Left ventricle myocardium superior (tissue), 1 donor: ENCODE results near the gene RNF180. TPM values are rescaled to one million over a fixed set of nuclear protein-coding genes. Genes with fewer than 3 reads are reported as not detected.

Source experiments
- ATAC-seq: fragments of 200-7000 bp; cut with Tn5 transposase; one replicate; pipeline ENCODE4 v1.9.1; 2020; ENCODE audit warnings: mild to moderate bottlenecking, moderate library complexity
- DNase-seq: peaks from one replicate; pipeline ENCODE4 v3.0.0-alpha.2; 2020
- intact Hi-C: fragments of 100-400 bp; cut with micrococcal nuclease; formaldehyde crosslinking; loops from one replicate; pipeline ENCODE4 v1.11.0; 2022
- long read RNA-seq: library from polyadenylated mRNA; unstranded; transcript quantifications from one replicate; pipeline ENCODE4 v2.0.0, GENCODE V29; 2021
- total RNA-seq: library from RNA; stranded (reverse); fragmentation: NEBNext Ultra II Directional; extraction: Animal tissue kit (Norgen Biotek cat#: 25700); gene quantifications from one replicate; pipeline ENCODE4 v1.2.1, GENCODE V29; 2021
- donor health status: DM: no; HTN: yes; CAD: no; lungs with severe emphysema.

Gene RNF180, protein sequence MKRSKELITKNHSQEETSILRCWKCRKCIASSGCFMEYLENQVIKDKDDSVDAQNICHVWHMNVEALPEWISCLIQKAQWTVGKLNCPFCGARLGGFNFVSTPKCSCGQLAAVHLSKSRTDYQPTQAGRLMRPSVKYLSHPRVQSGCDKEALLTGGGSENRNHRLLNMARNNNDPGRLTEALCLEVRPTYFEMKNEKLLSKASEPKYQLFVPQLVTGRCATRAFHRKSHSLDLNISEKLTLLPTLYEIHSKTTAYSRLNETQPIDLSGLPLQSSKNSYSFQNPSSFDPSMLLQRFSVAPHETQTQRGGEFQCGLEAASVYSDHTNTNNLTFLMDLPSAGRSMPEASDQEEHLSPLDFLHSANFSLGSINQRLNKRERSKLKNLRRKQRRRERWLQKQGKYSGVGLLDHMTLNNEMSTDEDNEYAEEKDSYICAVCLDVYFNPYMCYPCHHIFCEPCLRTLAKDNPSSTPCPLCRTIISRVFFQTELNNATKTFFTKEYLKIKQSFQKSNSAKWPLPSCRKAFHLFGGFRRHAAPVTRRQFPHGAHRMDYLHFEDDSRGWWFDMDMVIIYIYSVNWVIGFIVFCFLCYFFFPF
- total RNA-seq, result 12.5 TPM
- long read RNA-seq, full-length matches to known transcripts, result 7 of 11 reads
- long read RNA-seq, partial matches to known transcripts, result 1 of 11 reads
- long read RNA-seq, other reads (novel, unspliced or antisense), result 3 of 11 reads

DNA sequence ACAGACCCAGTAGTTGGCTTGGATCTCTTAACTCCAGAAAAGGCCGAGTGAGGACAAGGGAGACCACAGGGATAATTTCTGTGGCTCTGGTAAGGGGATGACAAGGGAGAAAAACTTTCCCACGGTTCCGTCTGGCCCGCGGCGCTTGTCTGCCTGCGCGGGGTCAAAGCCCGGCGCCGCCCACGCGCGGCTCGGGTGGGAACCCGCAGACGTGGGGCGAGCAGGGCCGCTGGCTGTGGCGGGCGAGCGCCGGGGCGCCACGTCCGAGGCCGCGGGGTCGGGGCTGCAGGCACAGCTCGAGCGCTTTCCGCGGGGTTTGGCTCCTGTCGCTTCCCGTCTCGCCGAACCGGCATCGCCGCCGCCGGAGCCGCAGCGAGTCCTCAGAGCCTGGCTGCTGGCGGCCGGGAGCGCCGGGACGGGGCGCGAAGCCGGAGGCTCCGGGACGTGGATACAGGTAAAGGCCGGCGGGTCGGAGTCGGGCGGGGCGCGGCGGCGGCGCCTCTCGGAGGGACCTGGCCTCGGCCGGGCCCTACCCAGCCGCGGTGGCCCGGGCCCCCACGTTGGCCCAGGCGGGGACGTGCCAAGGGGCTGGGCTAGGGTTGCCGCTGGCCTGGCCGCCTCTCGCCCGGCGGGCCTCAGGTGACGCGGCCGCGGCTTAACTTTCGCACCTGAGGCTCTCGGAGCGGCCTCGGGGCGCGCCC is at the start of gene RNF180:
Gene RNF180 (plus strand): TSS at position 344 of the 701 bp plus-strand sequence. CDS start 34,965 bp downstream, outside the sequence.
- intact Hi-C loops, result no loop called here
- ATAC-seq (peak; percentile 95), DNase-seq (peak; percentile 78)

DNA sequence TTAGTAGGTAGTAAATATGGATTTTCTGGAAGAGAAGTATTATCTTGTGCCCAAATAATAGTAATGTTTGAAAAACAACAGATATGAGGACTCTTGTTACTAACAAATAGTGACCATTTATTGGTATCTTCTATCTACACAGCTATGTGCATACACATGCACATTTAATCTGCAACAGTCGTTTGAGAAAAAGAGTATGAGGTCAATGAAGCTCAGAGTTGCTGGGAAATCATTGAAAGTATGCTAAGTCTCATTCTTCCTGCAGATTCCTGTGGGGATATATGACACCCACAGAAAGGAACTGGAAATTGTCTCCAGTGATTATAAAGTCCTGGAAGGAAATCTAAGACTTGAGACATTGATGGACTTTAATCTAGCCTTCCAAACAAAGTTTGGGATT is 40.1 kb upstream of the RNF180 start:
- DNase-seq, result no peak
- intact Hi-C loops, result no loop called here
- ATAC-seq, result no peak

DNA sequence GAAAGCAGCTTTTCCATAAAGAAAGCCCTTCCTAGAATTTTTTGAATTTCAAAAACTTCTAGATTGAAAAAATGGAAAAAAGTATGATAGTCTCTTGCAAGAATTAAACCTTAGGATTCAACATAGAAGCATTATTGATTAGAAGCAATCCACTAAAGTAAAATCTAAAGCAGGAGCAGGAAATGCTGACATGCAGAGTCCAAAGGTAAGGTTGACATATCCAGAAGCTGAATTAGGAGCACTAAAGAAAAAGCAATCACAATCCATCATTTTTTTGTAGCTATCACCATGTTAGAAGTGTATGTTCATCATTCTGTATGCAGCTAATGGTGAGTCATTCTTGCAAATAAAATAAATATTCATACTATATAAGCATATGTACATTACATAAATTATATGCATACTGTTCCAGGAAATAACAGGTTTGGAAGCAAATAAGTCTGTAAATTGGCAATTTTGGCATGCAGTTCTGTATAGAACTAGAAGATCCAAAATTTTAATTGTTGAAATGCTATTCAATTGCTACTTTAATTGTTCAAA is 39.4 kb upstream of the RNF180 start:
- no peak for DNase-seq
- intact Hi-C loops, result no loop called here

DNA sequence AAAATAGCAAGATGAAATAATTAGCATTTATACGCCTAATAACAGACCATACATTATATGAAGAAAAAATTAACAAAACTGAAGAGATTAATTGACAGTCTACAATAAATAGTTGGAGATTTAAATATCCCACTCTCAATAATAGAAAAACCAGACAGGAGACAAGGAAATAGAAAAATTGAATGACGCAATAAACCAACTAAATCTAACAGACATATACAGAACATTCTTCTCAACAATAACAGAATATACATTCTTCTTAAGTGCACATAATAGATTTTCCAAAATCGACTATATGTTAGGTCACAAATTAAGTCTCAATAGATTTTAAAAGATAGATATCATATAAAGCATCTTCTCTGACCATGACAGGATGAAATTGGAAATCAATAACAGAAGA is 25.6 kb upstream of the RNF180 start:
- DNase-seq, result no peak
- no peak for ATAC-seq
- intact Hi-C loops, result loop anchor here (10.0 kb wide), 1 partner anchor 65 kb away; no protein-coding TSS in a partner anchor

More for the DNA sequence above, 39.4 kb upstream of the RNF180 start:
- ATAC-seq, result no peak

DNA sequence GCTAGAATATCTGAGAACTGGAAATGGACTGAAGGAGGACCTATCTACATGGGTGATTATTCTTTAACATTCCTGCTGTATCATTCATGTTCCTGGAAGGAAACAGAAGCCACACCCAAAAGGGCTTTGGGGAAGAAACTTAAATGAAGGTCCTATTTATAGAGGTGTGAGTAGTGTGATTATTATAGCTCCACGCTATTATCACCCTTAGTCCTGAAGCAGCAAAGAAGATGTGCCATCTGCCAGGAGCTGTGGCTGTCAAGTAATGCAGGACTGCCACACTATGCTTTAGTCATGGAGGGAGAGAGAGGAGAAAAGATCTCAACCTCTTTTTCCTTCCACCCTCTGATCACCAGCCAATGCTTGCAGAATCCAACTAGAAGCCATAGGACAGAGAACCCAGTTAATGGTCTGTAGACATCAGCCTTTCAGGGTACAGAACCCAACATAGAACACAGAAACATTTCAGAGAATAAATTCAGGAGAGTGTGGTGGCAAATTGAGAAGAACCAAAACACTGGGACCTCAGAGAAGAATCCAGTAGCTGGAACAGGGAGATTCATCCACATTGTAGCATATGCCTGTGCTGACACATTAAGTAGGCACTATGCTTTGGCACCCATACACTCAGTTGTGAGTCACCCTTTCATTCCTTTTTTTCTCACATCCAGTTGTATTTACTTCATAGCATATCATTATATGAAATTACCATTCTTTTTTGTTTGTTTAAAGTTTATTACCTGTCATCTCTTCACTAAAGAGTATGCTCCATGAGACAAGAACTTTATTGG is 21.0 kb upstream of the RNF180 start:
- DNase-seq (no peak), ATAC-seq (peak; percentile 88)
- intact Hi-C loops, result loop anchor here (5.0 to 10.0 kb wide), 2 partner anchors 60 to 468 kb away; no protein-coding TSS in a partner anchor

DNA sequence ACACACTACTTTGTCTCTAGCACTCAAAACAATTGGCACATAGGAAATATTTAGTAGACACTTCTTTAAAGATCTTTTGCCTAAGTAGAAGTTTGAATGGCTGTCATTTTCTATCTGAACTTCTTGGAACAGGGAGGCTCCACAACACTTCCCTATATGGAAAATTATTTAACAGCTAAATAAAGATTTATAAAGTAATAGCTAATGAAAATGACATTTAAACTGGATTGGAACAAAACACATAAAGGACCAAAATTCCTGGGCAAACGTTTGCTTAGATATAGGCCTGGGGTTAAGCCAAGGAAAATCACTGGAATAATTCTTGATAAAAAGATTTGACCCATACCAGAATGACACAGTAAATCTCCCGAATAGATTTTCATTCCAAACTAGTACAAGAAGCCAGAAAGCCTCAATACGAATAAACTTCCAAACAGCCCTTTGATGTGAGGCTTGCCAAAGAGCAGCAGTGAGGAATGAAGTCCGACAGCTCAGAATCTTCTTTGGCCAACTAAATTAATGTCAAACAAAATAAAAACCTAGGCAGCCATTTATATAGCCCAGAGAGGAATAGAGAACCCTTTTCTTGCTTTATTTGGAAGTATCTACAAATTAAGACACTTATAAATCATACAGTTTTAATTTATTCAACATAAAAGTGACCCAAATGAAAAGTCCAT is 20.3 kb upstream of the RNF180 start:
- ATAC-seq (no peak), DNase-seq (no peak)
- intact Hi-C loops, result loop anchor here (5.0 to 10.0 kb wide), 2 partner anchors 59 to 467 kb away; no protein-coding TSS in a partner anchor

DNA sequence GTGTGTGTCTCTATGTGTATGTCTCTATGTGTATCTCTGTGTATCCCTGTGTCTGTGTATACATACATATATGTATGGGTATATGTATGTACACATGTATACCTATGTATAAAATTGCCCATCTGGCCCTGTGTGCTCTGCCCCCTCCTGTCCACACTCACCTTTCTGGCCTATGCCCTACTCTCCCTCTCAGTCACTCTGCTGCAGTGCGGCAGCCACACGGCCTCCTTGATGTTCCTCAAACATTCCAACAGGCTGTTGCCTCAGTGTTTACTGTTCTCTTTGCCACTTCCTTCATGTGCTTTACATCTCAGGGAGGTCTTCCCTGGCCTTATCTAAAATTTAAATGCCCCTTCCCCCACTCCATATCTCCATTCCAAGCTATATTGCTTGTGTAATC is 18.3 kb upstream of the RNF180 start:
- ATAC-seq (no peak), DNase-seq (no peak)
- intact Hi-C loops, result loop anchor here (5.0 to 10.0 kb wide), 2 partner anchors 57 to 465 kb away; no protein-coding TSS in a partner anchor

DNA sequence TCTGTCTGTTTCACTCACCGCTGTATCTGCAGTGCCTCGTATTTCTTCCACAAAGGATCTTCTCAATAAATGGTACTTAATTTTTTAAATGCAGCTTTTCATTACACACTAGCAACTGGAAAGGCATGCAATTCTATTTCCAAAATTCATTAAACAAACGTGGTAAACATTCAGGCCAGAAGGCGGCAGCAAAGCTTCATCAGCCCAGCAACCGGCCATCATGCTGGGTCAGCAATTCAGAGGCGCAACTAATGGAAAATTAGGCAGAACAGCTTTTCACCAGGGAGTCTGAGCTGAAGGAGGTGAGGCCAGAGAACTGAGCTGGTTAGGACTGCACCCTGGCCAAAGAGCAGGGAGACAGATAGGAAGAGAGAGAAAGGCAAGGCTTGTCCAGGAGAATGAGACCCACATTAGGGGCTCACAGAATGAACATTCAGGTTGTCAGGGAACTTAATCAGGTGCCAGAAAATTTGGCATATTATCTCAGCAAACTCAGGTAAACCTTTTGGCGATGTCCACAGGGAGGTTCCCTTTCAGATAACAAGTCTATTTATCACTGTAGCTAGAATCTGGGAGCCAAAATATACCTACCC is 17.7 kb upstream of the RNF180 start:
- intact Hi-C loops, result loop anchor here (5.0 to 10.0 kb wide), 2 partner anchors 57 to 464 kb away; no protein-coding TSS in a partner anchor
- DNase-seq (peak; percentile 65), ATAC-seq (peak; percentile 77)

DNA sequence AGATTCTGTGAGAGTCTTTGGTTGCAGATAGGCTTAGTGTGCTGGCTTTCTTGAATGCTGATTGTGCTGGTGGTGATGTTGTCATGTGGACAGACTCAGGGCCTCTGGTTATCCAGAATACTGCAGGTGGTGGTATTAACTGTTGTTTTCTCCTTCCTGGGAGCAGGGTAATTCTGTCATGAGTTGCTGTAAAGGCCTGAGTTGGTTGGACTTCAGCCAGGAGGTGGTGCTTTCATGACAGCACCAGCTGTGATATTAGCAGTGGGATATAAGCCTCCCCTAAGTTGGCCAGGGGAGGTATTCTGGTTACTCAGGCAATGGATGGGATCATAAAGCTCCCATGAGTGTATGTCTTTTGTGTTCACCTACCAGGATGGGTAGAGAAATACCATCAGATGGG is 16.4 kb upstream of the RNF180 start:
- ATAC-seq (no peak), DNase-seq (no peak)
- intact Hi-C loops, result loop anchor here (5.0 to 10.0 kb wide), 2 partner anchors 56 to 463 kb away; no protein-coding TSS in a partner anchor

DNA sequence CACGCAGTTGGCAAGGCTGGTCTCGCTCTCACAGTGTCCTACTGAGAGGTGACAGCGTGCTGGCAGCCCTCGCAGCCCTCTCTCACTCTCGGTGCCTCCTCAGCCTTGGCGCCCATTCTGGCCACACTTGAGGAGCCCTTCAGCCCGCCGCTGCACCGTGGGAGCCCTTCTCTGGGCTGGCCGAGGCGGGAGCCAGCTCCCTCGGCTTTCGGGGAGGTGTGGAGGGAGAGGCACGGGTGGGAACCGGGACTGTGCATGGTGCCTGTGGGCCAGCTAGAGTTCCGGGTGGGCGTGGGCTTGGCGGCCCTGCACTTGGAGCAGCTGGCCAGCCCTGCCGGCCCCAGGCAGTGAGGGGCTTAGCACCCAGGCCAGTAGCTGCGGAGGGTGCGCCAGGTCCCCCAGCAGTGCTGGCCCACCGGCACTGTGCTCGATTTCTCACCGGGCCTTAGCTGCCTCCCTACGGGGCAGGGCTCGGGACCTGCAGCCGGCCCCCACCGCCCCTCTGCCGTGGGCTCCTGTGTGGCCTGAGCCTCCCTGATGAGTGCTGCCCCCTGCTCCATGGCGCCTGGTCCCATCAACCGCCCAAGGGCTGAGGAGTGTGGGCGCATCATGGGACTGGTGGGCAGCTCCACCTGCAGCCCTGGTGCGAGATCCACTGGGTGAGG is 15.7 kb upstream of the RNF180 start:
- intact Hi-C loops, result loop anchor here (5.0 to 10.0 kb wide), 2 partner anchors 55 to 462 kb away; no protein-coding TSS in a partner anchor

DNA sequence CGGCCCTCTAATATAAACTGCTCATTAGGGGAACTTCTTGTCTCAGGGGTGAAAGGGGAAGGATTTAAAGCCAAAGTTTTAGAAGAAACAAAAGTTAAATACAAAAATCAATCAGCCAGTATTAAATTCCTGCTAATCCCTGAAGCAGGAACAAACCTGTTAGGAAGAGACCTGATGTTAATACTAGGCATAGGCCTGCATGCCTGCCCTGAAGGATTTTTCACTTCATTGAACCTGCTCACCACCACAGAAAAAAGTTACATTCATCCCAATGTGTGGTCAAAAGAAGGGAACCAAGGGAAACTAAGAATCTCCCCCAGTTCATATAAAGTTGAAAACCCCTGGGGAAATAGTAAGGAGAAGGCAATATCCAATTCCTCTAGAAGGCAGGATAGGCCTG is 9.4 kb upstream of the RNF180 start:
- ATAC-seq (no peak), DNase-seq (no peak)
- intact Hi-C loops, result no loop called here

More for the DNA sequence above, 15.7 kb upstream of the RNF180 start:
- ATAC-seq (no peak), DNase-seq (peak; percentile 26)

DNA sequence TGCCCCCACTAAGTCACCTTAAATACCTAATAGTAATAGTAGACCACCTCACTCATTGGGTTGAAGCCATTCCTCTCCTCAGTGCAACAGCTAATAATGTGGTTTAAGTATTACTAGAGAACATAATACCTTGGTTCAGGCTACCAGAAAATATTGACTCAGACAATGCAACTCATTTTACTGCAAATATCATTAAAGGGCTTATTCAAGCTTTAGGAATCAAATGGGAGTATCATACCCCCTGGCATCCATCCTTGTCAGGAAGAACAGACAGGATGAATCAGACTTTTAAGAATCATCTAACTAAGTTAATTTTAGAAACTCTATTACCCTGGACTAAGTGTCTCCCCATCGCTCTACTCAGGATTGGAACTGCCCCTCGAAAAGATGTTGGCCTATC is 6.8 kb upstream of the RNF180 start:
- intact Hi-C loops, result no loop called here
- DNase-seq (no peak), ATAC-seq (no peak)

DNA sequence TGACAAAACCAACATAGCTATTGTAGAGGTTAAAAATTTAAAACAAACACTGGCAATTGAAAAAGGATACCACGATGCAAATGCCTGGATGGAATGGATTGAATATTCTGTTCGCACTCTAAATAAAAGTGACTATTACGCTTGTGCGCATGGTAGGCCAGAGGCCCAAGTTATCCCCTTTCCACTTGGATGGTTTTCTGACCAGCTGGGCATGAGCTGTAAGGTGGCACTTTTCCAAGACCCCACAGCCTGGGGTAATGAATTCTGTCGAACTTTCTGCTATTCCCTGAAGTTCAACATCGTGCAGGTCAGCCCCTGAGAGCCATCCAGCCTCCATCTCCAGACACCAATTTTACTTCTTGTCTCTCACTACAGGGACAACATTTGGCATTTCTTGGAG is 5.4 kb upstream of the RNF180 start:
- ATAC-seq, result no peak
- intact Hi-C loops, result no loop called here

DNA sequence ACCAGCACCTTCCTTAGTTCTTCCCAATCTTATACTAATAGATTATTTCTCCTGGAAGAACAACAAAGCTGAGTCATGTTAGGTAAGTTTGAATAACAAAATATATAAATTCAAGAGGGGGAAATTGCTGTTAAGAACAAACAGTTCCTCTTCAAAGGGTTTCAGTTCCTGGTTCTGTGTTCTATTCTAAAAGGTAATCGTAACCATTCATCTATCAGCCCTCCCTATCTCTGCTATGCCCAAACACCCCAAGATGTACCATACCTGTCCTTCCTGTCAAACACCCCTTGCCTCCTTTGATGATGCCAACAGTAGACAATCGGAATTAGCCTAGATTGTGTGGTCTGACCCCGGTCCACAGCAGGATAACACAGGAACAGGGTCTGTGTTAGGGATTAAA is 4.2 kb upstream of the RNF180 start:
- intact Hi-C loops, result no loop called here
- no peak for ATAC-seq
- no peak for DNase-seq

More for the DNA sequence above, 5.4 kb upstream of the RNF180 start:
- DNase-seq, result no peak

DNA sequence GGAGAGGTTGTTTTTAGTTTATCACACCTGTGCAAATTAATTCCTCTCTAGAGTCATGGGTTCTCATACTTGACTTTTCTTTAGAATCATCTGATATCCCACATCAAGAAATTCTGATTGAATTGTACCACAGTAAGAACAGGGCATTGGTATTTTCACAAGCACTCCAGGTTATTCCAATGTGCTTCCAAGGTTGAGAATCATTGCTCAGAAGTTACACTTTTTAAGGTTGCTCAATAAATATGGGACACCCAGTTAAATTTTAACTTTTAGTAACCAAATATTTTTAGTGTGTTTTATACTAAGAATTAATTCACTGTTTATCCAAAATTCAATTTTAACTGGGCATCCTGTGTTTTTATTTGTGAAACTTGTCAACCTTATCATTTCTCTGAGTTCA is 2.5 kb upstream of the RNF180 start:
- no peak for DNase-seq
- intact Hi-C loops, result no loop called here
- ATAC-seq, result no peak

DNA sequence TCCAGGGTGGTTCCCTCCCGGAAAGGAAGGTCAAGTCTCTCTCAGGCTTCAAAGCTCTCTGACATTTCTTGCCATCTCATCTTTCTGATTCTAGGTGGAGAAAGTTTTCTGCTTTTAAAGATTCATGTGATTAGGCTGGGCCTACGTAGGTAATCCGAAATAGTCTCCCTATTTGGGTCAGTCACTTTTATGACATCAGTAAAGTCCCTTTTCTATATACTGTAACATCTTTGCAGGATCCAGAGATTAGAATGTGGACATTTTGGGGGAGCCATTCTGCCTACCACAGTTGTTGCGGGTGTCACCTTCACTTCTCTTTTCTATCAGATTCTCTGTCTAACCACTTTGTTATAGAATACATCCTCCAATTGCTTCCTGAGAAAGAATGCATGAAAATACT is 1.9 kb upstream of the RNF180 start:
- intact Hi-C loops, result no loop called here
- DNase-seq (no peak), ATAC-seq (no peak)

DNA sequence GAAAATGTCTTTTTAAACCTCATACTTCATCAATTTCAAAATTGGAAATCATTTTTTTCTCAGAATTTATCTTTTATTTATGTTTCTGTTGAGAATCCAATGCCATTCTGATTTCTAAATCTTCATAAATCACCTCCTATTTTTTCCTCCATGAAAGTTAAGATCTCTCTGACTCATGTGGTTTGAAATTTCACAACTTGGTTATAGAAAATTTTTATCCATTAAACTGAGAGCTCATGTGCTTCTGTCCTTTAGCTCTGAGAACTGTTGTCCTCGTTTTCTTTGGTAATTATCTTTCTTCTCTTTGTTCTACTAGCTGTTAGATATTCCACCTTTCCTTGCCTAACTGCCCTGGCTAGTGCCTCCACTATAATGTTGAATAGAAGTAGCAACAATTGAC is 1.5 kb upstream of the RNF180 start:
- ATAC-seq, result no peak
- intact Hi-C loops, result no loop called here

More for the DNA sequence above, 1.5 kb upstream of the RNF180 start:
- no peak for DNase-seq
